GM19395 (cell line): Measurements from ENCODE around the gene MYOG.

Experiments used
- ATAC-seq: cut with Tn5 transposase; IDR thresholded peaks from one replicate; pipeline ENCODE4 v1.9.1; 2021; ENCODE audit warnings: mild to moderate bottlenecking, moderate library complexity; ENCODE audit not compliant: unreplicated experiment

The MYOG gene

DNA sequence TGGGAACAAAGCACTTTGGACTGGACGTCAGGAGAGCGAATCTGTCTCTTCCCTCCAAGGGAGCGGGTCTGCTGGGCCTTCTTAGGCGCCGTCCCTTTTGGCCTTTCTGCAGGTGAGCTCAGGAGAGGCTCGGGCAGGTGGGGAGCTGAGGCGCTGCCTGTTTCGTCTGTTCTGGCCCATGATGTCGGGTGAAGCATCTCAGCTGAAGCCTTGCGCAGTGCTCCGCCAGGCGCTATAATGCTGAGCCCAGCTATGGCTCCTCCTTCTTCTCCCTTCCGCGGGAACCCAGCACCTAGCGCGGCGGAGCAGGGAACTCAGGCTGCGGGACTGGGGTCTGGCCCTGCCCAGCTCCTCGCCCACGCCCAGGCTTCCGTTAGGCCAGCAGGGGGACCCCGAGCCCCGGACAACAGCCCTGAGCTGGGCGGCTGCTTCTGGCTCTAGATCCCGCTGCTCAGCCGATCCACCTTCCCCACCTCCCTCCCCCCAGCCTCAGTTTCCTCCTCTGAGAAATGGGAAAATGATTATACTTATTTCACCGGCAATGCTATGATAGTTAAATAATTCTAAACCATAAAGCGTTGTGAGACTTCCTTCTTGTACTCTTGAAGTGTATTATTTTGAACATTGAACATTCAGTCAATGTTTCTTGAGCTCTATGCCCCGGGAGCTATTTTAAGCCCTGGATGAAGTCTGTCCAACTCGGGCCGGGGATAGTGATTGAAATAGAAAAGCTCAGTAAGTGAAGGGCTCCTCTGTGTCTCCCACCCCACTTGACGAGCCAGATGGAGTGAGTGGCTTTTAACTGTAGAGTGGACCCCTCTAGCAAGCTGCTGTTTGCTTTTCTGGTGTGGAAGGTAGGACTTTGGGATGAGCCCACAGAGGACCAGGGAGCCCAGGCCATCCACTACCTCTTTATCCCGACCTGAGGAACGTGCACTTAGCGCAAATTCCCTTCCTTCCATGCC is 32.1 kb upstream of the MYOG start:
- ATAC-seq = no peak

DNA sequence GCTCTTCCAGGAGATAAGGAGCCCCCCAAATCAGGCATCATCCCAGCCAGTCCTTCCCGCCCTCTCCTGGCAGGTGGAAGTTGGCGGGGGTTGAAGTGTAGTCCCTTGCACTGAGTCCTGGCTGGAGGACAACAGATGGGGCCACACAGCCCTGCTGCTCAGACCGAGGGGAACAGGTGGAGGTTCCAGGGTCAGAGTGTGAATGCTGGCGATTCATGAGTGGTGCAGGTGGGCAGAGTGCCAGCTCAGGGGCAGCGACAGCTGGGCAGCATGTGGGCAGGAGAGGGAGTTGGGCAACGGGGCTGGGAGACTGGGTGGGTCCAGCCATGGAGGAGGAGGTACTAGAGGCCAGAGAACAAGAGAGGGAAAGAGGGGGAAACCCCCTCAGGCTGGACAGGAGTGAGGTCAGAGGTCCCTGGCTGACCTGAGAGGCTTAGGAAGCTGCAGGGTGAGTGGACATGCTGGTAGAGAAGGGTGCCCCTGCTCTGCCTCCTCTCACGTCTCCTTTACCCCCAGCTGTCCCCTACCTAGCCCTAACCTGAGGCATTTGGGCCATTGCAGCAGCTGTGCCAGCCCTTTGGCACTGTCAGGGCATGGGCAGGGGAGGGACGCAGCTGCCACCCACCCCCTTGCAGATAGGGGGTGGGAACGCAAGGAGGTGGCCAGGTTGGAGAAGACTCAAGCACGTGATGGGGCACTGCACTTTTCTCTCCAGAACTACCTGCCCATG is 30.4 kb upstream of the MYOG start:
- ATAC-seq = no peak

DNA sequence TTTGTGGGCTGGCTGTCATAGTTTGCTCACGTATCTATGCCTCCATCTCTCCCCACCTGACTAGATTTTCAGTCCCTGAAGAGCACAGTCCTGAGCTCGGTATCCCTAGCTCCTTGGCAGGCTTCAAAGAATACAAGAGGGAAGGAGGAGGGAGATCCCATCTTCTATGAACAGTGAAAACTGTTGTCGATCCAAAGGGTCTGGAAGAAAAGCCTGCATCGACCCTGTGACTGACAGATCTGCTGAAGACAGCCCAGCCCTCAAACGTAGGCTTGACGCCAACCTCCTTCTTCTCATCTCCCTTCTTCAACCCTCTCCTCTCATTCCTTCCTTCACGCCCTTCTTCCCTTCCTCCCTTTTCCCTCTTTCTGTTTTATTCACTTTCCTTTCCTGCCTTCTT is 28.4 kb upstream of the MYOG start:
- no peak for ATAC-seq

- ATAC-seq = no peak
These were observed 27.5 kb upstream of the MYOG start for GRCh38 chr1:203113308-203113707.

GRCh38 chr1:203112475-203112874 is 26.7 kb upstream of the MYOG start:
- ATAC-seq = no peak

DNA sequence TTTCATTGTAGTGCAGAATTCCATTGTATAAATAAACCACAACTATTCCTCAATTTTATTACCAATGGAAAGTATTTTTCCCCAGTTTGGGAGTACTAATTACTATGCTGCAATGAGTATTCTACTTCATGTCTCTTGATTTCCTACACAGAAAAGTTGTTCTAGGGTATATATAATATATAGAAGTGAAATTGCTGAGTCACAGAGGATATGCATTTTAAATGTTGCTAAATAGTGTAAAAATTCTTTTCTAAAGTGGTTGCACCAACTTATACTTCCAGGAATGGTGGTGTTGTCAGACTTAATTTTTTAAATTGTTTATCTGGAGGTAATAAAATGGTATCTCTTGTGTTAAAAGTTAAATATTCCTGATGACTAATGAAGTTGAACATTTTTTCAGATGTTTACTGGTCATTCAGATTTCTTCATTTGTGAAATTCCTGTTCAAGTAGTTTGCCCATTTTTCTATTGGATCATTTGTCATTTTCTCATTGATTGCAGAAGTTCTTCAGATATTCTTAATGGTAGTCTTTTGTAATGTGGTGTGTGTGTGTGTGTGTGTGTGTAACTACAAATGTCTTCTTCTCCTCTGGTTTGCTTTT is 19.1 kb upstream of the MYOG start:
- ATAC-seq = no peak

DNA sequence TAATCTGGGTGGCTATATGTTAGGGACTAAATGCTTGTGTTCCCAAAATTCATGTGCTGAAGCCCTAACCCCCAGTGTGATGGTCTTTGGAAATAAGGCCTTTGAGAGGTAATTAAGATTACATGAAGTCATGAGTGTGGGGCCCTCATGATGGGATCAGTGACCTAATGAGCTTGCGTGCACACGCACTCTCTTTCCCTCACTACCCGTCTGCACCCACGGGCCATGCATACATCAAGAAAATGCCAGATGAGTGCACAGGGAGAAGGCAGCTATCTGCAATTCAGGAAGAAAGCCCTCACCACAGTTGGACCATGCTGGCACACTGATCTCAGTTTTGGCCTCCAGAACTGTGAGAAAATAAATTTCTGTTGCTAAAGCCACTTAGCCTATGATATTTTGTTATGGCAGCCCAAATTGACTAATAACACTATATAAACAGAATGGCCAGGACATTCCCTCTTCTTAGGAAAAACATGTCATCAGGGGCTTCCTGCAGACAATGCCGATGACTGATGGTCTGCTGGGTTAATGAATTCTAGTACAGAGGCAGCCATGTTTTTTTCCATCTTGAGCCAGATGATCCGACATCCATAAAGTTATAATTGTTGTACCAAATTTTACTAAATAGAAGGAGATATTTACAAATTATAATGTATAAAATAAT is 18.1 kb upstream of the MYOG start:
- no peak for ATAC-seq

DNA sequence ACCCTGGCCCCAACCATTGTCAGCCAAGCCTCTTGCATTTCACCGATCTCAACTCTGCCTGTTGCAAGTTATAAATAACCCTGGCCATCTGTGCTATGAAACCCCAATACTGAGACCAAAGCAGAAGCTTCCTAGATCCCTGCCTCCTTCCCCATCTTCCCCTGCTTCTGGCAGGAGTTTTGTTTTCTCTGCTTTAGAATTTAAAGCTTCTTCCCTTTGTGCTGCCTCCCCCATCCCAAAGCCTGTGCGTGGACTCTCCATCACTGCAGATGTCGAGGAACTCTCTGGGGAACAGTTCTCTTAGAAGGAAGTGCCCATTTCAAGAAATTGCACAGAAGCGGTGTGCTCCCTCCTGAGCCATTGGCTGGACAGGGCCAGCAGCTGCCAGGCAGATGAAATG is 17.4 kb upstream of the MYOG start:
- ATAC-seq = no peak

DNA sequence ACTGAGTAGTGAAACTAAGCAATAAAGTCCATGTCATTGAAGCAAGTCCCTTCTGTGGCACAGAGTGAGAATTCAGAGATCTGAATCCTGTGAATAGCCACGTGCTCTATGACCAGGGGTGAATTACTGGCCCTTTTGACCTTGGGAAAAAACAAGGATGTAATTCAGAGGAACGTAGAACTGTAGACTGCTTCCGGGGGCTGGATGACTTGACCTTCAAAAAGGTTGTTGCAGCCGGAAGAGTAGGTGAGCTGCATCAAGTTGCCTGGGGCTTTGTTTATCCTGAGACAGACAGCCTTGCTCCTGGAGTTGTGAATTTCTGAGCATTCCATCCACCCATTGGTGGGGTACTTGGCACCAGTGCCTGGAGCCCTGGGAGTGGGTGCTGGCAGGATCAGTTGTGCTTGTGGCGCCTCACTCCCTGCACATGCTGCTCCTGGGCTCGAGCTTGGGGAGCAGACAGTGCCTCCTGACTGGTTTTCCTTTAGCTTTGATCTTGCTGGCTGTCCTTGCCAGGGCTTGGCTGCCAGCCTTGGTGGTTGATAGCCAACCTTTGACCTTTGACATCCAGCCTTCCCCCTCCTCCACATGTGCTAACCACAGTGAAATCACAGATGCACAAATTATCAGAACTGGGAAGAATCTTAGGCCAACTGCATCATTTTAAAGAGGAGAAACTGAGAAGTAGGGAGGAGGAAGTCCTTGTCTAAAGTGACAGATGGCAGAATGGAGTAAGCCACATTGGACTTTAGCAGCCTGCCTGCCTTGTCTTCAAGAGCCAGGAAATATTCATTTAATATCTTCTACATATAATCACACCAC is 16.2 kb upstream of the MYOG start:
- no peak for ATAC-seq

DNA sequence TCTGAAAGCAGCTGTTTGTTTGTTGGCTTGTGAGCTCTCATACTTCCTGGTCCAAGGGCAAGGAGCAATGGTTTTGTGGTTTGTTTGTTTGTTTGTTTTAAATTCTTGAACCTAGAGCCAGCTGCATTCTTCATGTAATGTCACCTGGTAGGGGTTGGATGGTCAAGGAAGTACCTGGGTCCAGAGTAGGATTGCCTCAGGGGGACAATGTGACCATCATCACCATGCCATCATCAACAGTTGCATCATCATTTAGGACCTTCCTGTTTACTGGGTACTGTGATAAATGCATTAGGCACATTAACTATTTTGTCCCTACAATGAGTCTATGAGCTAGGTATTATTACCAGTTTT is 14.7 kb upstream of the MYOG start:
- ATAC-seq = no peak

GRCh38 chr1:203099805-203100515 is 14.1 kb upstream of the MYOG start:
- no peak for ATAC-seq

DNA sequence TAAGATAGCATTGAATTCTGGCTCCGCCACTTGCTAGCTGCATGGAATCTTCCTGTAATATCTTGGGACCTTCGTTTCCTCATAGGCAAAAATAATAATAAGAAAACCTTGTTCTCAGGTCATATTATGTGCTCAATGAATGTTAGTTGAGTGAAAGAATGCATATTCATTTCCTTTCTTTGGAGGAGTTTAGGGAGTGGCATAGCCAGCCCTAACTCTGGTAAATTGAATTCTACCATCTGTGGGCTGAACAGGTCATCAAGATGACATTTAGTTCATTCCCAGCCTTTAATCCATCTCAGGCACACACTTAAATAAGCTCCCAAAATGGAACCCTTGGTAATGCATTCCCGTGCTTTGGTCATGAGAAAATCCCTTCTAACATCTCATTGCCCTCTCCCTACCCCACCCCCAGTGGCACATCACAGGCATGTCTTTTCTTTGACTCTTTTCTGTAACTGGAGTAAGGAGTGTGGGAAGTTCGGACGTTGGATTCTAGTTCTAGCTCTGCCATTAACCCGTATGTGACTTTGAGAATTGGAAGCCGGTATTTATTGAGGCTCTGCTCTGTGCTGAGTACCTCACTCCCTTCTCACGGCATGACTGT is 13.2 kb upstream of the MYOG start:
- ATAC-seq = no peak

- ATAC-seq = no peak
These were observed 12.6 kb upstream of the MYOG start for GRCh38 chr1:203098445-203098844.

DNA sequence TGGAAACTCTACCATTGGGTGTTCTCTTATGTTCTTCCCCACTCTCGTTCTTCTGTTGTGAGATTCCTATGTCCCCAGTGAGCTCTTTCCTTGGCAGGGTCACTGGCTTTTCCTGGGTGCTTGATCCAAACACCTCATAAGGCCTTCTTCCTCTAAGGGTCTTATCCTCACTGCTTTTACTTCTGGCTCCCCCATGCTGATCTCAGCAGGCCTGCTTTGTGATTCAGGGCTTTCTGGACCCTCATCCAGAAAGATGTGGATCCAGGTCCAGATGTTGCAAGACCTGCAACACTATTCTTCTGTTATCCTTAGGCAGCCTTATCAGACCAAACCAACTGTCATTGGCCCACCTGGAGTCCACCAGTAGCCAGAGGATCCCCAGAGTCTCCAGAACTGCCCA is 11.2 kb upstream of the MYOG start:
- ATAC-seq = no peak

DNA sequence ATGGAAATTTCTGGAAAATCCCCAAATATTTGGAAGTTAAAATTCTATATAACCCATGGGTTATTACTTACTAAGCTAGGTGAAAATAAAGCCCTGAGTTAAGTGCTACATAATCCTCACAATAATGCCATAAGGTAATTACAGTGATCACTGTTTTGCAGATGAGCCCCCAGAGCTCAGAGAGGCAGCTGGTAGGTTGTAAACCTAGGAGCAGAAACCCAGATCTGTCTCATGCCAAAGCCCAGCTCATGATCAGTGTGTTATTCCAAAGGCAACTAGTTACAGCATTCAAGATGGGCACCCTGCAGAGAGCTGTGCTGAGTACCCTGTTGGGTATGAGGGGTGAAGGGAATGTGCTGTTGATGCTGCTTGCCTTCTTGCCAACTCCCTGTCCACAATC is 10.8 kb upstream of the MYOG start:
- ATAC-seq = no peak

- ATAC-seq = no peak
These were observed 9.4 kb upstream of the MYOG start for GRCh38 chr1:203095061-203095690.

- no peak for ATAC-seq
These were observed 8.1 kb upstream of the MYOG start for GRCh38 chr1:203093754-203094410.

GRCh38 chr1:203091761-203092330 is 6.0 kb upstream of the MYOG start:
- no peak for ATAC-seq
